ENCODE data around the gene FIBP. TPM values are rescaled to one million over a fixed set of nuclear protein-coding genes. Genes with fewer than 3 reads are reported as not detected.

Gene FIBP
- total RNA-seq, 1 experiment from 2014 or later = 93.1 TPM

DNA sequence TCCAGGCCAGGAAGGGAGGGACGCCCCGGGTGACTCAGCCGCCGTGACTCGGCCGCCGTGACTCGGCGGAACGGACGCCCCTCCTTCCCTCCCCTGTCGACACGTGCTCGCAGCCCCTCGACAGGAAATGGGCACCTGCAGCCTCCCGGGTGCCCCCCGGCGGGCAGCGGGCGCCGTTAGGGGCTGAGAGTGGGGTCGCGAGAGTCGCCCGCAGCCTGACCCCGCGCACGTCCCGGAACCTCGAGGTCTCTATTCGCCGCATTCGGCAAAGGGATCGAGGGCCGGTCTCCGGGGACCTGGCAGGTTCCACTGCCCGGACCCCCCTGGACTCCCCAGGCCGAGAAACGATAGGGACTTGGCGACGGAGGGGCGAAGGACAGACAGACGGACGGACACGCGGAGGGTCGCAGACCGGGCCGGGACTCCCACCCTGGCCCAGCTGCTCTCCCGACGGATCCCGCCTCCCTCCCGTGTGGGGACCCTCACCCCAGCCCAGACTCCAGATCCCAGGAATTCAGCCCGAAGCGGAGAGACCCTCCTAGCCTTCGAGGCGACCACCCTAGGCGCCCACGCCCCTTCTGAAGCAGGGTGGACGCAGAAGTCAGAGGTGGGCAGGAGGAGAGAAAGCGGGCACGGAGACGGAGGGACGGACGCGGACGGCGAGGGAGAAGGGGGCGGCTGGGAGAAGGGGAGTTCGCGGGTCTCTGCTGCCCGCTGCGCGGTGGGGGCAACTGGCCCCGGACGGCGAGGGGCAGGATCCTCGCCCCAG is 11.3 kb upstream of the FIBP start (continued):
- TF ChIP-seq, protein P1, sequence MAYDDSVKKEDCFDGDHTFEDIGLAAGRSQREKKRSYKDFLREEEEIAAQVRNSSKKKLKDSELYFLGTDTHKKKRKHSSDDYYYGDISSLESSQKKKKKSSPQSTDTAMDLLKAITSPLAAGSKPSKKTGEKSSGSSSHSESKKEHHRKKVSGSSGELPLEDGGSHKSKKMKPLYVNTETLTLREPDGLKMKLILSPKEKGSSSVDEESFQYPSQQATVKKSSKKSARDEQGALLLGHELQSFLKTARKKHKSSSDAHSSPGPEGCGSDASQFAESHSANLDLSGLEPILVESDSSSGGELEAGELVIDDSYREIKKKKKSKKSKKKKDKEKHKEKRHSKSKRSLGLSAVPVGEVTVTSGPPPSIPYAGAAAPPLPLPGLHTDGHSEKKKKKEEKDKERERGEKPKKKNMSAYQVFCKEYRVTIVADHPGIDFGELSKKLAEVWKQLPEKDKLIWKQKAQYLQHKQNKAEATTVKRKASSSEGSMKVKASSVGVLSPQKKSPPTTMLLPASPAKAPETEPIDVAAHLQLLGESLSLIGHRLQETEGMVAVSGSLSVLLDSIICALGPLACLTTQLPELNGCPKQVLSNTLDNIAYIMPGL (CRISPR knock-in tag; IDR thresholded peaks at IDR 0.05) = peak; percentile 82
- TF ChIP-seq OVOL2 (CRISPR knock-in tag; IDR thresholded peaks at IDR 0.05; ENCODE audit: borderline replicate concordance) (no peak), SP1 (CRISPR knock-in tag; conservative IDR thresholded peaks at IDR 0.05) (peak; percentile 61; the same call in 1 of the 2 replicates), ZNF121 (CRISPR knock-in tag; IDR thresholded peaks at IDR 0.05) (no peak), CREB1 (CRISPR knock-in tag; IDR thresholded peaks at IDR 0.05) (0 out of 2 replicates have a peak, but pooled peaks have one; percentile 58), MYBL2 (CRISPR knock-in tag; IDR thresholded peaks at IDR 0.05) (0 out of 2 replicates have a peak, but pooled peaks have one; percentile 17), ZNF396 (CRISPR knock-in tag; IDR thresholded peaks at IDR 0.05; ENCODE audit: borderline replicate concordance) (no peak), ZNF423 (CRISPR knock-in tag; IDR thresholded peaks at IDR 0.05) (no peak), NFE2L1 (CRISPR knock-in tag; IDR thresholded peaks at IDR 0.05) (0 out of 2 replicates have a peak, but pooled peaks have one; percentile 20), NR1H2 (CRISPR knock-in tag; IDR thresholded peaks at IDR 0.05) (no peak), FOXK1 (CRISPR knock-in tag; IDR thresholded peaks at IDR 0.05) (peak; percentile 55; the same call in 1 of the 2 replicates)
- TF ChIP-seq, protein P2, sequence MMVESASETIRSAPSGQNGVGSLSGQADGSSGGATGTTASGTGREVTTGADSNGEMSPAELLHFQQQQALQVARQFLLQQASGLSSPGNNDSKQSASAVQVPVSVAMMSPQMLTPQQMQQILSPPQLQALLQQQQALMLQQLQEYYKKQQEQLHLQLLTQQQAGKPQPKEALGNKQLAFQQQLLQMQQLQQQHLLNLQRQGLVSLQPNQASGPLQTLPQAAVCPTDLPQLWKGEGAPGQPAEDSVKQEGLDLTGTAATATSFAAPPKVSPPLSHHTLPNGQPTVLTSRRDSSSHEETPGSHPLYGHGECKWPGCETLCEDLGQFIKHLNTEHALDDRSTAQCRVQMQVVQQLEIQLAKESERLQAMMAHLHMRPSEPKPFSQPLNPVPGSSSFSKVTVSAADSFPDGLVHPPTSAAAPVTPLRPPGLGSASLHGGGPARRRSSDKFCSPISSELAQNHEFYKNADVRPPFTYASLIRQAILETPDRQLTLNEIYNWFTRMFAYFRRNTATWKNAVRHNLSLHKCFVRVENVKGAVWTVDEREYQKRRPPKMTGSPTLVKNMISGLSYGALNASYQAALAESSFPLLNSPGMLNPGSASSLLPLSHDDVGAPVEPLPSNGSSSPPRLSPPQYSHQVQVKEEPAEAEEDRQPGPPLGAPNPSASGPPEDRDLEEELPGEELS (CRISPR knock-in tag; IDR thresholded peaks at IDR 0.05) = peak; percentile 88
- TF ChIP-seq, protein P3, sequence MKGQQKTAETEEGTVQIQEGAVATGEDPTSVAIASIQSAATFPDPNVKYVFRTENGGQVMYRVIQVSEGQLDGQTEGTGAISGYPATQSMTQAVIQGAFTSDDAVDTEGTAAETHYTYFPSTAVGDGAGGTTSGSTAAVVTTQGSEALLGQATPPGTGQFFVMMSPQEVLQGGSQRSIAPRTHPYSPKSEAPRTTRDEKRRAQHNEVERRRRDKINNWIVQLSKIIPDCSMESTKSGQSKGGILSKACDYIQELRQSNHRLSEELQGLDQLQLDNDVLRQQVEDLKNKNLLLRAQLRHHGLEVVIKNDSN (CRISPR knock-in tag; IDR thresholded peaks at IDR 0.05) = peak; percentile 46; the same call in 1 of the 2 replicates

DNA sequence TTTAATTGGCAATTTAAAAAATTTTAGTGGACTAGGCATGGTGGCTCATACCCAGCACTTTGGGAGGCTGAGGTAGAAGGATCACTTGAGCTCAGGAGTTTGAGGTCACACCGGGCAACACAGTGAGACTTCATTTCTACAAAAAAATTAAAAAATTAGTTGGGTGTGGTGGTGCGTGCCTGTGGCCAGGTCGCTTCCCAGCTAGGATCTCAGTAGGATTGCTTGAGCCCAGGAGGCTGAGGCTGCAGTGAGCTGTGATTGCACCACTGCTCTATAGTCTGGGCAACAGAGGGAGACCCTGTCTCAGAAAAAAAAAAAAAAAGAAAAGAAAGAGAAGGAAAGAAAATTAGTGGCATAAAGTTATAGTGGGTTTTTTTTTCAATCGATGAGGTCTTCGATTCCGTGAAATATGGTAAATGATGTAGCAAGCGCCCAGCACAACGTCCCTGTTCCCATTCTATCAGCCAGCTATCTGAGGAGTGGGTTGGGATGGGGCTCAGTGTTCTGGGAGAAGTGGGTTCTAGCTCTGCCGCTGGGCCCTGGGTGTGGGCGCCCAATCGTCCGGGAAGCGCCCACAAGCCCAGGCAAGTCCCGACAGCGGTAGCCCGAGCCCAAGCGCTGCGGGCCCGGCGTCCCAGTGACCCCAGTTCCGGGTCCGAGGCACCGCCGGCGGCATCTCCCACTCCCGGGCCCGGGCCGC is 10.5 kb upstream of the FIBP start:
- H3K27me3 Mint-ChIP-seq (ENCODE audit: low read depth) = peaks cover 65% of the 10 kb centered on the region
- DNase-seq (ENCODE audit: low spot score) = no peak
- ChIA-PET CTCF (interaction anchor here (0.6 to 2.8 kb wide), 9 partner anchors 9 to 762 kb away, joined by 3 to 47 read pairs (median 4); partner anchors contain the start of genes CCDC85B, FIBP and MUS81), POLR2A (interaction anchor here (0.7 to 1.3 kb wide), 3 partner anchors 8 to 48 kb away, joined by 3 to 7 read pairs (median 3); partner anchors contain the start of gene CCDC85B)
- no peaks in the 10 kb centered on the region; the same call in 1 of the 2 replicates for H3K36me3 Mint-ChIP-seq
- no peak overlapping the region for H3K27ac Mint-ChIP-seq
- H3K4me3 Mint-ChIP-seq = peak overlapping the region; percentile 71
- H3K4me1 Mint-ChIP-seq = peaks cover 8% of the 10 kb centered on the region
- ATAC-seq = no peak
- H3K9me3 Mint-ChIP-seq = no peaks in the 10 kb centered on the region
- TF ChIP-seq, protein P4, sequence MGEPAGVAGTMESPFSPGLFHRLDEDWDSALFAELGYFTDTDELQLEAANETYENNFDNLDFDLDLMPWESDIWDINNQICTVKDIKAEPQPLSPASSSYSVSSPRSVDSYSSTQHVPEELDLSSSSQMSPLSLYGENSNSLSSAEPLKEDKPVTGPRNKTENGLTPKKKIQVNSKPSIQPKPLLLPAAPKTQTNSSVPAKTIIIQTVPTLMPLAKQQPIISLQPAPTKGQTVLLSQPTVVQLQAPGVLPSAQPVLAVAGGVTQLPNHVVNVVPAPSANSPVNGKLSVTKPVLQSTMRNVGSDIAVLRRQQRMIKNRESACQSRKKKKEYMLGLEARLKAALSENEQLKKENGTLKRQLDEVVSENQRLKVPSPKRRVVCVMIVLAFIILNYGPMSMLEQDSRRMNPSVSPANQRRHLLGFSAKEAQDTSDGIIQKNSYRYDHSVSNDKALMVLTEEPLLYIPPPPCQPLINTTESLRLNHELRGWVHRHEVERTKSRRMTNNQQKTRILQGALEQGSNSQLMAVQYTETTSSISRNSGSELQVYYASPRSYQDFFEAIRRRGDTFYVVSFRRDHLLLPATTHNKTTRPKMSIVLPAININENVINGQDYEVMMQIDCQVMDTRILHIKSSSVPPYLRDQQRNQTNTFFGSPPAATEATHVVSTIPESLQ (CRISPR knock-in tag; IDR thresholded peaks at IDR 0.05) = no peak
- no peak for TF ChIP-seq JUN (CRISPR knock-in tag; IDR thresholded peaks at IDR 0.05)
- TF ChIP-seq, protein P5, sequence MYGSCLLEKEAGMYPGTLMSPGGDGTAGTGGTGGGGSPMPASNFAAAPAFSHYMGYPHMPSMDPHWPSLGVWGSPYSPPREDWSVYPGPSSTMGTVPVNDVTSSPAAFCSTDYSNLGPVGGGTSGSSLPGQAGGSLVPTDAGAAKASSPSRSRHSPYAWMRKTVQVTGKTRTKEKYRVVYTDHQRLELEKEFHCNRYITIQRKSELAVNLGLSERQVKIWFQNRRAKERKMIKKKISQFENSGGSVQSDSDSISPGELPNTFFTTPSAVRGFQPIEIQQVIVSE (CRISPR knock-in tag; IDR thresholded peaks at IDR 0.05; ENCODE audit: borderline replicate concordance) = no peak
- no peak for TF ChIP-seq RELA (CRISPR knock-in tag; IDR thresholded peaks at IDR 0.05; ENCODE audit: borderline replicate concordance)
- no peak for TF ChIP-seq TEAD1 (CRISPR knock-in tag; IDR thresholded peaks at IDR 0.05)
- TF ChIP-seq, protein P1 (CRISPR knock-in tag; IDR thresholded peaks at IDR 0.05) = no peak
- TF ChIP-seq MYBL2 (CRISPR knock-in tag; IDR thresholded peaks at IDR 0.05) = no peak
- TF ChIP-seq NR2C2 (CRISPR knock-in tag; IDR thresholded peaks at IDR 0.05) = no peak
- no peak for TF ChIP-seq MXD4 (CRISPR knock-in tag; IDR thresholded peaks at IDR 0.05; ENCODE audit: borderline replicate concordance)
- TF ChIP-seq ELF4 (CRISPR knock-in tag; IDR thresholded peaks at IDR 0.05; ENCODE audit: low read depth) = no peak
- TF ChIP-seq, protein P6, sequence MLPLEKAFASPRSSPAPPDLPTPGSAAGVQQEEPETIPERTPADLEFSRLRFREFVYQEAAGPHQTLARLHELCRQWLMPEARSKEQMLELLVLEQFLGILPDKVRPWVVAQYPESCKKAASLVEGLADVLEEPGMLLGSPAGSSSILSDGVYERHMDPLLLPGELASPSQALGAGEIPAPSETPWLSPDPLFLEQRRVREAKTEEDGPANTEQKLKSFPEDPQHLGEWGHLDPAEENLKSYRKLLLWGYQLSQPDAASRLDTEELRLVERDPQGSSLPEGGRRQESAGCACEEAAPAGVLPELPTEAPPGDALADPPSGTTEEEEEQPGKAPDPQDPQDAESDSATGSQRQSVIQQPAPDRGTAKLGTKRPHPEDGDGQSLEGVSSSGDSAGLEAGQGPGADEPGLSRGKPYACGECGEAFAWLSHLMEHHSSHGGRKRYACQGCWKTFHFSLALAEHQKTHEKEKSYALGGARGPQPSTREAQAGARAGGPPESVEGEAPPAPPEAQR (CRISPR knock-in tag; IDR thresholded peaks at IDR 0.05) = no peak
- TF ChIP-seq ZNF138 (CRISPR knock-in tag; conservative IDR thresholded peaks at IDR 0.05) = no peak
